ENCODE results near the gene KANSL1. TPM values are rescaled to one million over a fixed set of nuclear protein-coding genes. Genes with fewer than 3 reads are reported as not detected.

KANSL1 gene
- total and polyA plus RNA-seq, 12 donors = 23.2 to 81.2 (median 58.0) TPM

DNA sequence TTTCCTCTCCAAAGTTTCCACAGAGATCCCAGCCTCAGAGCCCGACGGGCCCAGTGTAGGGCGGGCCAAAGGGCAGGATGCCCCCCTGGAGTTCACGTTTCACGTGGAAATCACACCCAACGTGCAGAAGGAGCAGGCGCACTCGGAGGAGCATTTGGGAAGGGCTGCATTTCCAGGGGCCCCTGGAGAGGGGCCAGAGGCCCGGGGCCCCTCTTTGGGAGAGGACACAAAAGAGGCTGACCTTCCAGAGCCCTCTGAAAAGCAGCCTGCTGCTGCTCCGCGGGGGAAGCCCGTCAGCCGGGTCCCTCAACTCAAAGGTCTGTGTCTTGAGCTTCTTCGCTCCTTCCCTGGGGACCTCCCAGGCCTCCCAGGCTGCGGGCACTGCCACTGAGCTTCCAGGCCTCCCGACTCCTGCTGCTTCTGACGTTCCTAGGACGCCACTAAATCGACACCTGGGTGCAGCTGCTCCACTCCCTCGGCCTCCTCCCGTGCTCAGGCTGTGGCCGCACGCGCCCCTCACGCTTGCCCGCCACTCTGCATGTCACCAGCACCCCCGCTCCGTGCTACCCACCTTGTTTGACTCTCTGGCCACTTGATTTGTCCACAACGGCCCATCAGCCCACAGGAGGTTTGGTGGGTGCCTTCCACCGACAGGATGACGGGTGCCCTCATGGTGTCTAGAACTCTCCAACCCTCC is 209.5 kb downstream of the KANSL1 start:
- DNase-seq = no peak

DNA sequence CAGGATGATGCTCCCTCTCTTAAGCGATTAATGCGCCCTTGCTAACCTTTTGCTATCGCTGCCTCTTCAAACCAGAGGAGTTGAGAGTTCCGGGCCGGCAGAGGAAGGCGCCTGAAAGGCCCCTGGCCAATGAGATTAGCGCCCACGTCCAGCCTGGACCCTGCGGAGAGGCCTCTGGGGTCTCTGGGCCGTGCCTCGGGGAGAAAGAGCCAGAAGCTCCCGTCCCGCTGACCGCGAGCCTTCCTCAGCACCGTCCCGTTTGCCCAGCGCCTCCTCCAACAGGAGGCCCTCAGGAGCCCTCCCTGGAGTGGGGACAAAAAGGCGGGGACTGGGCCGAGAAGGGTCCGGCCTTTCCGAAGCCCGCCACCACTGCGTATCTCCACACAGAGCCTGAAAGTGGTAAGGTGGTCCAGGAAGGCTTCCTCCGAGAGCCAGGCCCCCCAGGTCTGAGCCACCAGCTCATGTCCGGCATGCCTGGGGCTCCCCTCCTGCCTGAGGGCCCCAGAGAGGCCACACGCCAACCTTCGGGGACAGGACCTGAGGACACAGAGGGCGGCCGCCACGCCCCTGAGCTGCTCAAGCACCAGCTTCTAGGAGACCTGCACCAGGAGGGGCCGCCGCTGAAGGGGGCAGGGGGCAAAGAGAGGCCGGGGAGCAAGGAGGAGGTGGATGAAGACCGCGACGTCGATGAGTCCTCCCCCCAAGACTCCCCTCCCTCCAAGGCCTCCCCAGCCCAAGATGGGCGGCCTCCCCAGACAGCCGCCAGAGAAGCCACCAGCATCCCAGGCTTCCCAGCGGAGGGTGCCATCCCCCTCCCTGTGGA is 210.2 kb downstream of the KANSL1 start:
- no peaks in the 10 kb centered on the region for H3K36me3 ChIP-seq (replicated peaks in 1 of 2)
- H3K4me1 ChIP-seq (replicated peaks in 1 of 2) = no peaks in the 10 kb centered on the region
- TF ChIP-seq, protein P1, sequence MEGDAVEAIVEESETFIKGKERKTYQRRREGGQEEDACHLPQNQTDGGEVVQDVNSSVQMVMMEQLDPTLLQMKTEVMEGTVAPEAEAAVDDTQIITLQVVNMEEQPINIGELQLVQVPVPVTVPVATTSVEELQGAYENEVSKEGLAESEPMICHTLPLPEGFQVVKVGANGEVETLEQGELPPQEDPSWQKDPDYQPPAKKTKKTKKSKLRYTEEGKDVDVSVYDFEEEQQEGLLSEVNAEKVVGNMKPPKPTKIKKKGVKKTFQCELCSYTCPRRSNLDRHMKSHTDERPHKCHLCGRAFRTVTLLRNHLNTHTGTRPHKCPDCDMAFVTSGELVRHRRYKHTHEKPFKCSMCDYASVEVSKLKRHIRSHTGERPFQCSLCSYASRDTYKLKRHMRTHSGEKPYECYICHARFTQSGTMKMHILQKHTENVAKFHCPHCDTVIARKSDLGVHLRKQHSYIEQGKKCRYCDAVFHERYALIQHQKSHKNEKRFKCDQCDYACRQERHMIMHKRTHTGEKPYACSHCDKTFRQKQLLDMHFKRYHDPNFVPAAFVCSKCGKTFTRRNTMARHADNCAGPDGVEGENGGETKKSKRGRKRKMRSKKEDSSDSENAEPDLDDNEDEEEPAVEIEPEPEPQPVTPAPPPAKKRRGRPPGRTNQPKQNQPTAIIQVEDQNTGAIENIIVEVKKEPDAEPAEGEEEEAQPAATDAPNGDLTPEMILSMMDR (IDR thresholded peaks at IDR 0.05) = no peak
- no peak for TF ChIP-seq POLR2A (IDR thresholded peaks at IDR 0.05)
- intact Hi-C loops (cut with DNase I) = no loop called here
- H3K27ac ChIP-seq = no peak overlapping the region
- WGBS, 4 donors = 85 to 88% (median 87%) methylated on average over 19 to 41 of the region's 41 CpGs
- DNase-seq = no peak
- H3K9me3 ChIP-seq (replicated peaks in 1 of 3) = no peaks in the 10 kb centered on the region
- no peak overlapping the region for H3K4me3 ChIP-seq
- H3K27me3 ChIP-seq = no peaks in the 10 kb centered on the region

More for the DNA sequence above, 209.5 kb downstream of the KANSL1 start:
- H3K4me3 ChIP-seq = no peak overlapping the region
- H3K9me3 ChIP-seq (replicated peaks in 1 of 3) = no peaks in the 10 kb centered on the region
- no peak overlapping the region for H3K27ac ChIP-seq
- 75 to 86% (median 82%) methylated on average over 12 to 31 of the region's 31 CpGs for WGBS, 4 donors
- TF ChIP-seq POLR2A (IDR thresholded peaks at IDR 0.05) = no peak
- TF ChIP-seq, protein P1 (IDR thresholded peaks at IDR 0.05) = no peak
- no peaks in the 10 kb centered on the region for H3K36me3 ChIP-seq (replicated peaks in 1 of 2)
- no peaks in the 10 kb centered on the region for H3K27me3 ChIP-seq
- H3K4me1 ChIP-seq (replicated peaks in 1 of 2) = no peaks in the 10 kb centered on the region
- intact Hi-C loops (cut with DNase I) = no loop called here

DNA sequence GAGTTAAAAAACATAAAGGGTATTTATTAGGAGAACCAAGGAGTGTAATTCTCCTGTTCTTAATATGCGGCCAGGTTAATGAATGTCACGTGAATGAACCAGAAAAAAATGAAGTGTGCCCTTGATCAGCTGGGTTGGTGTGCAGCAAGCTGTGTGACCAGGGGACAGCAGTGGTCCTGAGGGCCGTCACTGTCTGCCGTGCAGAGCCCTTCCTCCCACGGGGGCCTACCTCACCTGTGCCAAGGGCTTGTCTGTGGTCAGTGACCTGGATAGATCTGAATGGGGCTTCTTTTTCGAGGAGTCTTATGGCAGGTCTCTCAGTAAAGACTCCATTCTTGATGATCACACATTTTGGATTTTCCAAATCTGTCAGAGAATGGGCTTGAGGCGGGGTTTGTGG is 211.9 kb downstream of the KANSL1 start:
- H3K27ac ChIP-seq = no peak overlapping the region
- 87 to 90% (median 89%) methylated on average over 7 of the region's 7 CpGs for WGBS, 4 donors
- H3K9me3 ChIP-seq (replicated peaks in 1 of 3) = no peaks in the 10 kb centered on the region
- intact Hi-C loops (cut with DNase I) = no loop called here
- no peaks in the 10 kb centered on the region for H3K36me3 ChIP-seq (replicated peaks in 1 of 2)
- no peak for TF ChIP-seq POLR2A (IDR thresholded peaks at IDR 0.05)
- TF ChIP-seq, protein P1 (IDR thresholded peaks at IDR 0.05) = no peak
- no peaks in the 10 kb centered on the region for H3K27me3 ChIP-seq
- no peaks in the 10 kb centered on the region for H3K4me1 ChIP-seq (replicated peaks in 1 of 2)
- DNase-seq = no peak
- H3K4me3 ChIP-seq = no peak overlapping the region

DNA sequence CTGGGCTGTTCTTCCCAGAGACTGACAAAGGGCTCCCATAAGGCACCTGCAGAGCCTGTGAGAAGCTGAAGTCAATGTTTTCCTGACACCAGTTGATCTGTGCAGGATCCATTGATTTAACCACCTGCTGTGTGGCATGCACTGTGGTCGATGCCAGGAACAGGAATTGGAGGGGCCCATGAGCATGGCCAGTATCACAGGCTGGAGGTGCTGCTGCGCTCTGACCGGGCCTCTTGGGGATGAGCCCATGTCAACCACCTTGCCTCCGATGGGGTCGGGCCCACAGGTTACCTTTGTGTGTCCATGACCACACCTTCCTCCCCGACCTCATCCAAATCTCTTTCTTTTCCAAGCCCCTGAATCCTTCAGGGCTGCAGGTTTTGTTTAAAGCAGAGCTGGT is 212.4 kb downstream of the KANSL1 start:
- Histone ChIP-seq H3K27ac (no peak overlapping the region), H3K27me3 (no peaks in the 10 kb centered on the region), H3K4me1 (replicated peaks in 1 of 2) (no peaks in the 10 kb centered on the region), H3K4me3 (no peak overlapping the region), H3K36me3 (replicated peaks in 1 of 2) (no peaks in the 10 kb centered on the region), H3K9me3 (replicated peaks in 1 of 3) (no peaks in the 10 kb centered on the region)
- TF ChIP-seq, protein P1 (IDR thresholded peaks at IDR 0.05) = no peak
- no peak for TF ChIP-seq POLR2A (IDR thresholded peaks at IDR 0.05)
- WGBS, 4 donors = 81 to 100% (median 93%) methylated on average over 1 to 6 of the region's 6 CpGs
- intact Hi-C loops (cut with DNase I) = no loop called here
- no peak for DNase-seq

Small RNA genes lying within 50 kb of the gene (small RNA-seq; reads per million reads assigned to genes)
- gene RF00019 = 0 reads per million in 2 donors

Other genes with a start within 250 kb of the KANSL1 start
- gene STH, start 194.2 kb downstream of the KANSL1 start, total RNA-seq = not detected
- gene STH, start 194.2 kb downstream of the KANSL1 start, polyA plus RNA-seq = not detected
- 1 to 10 TPM in 6 of 9 donors, under 1 TPM in 3; 0.12 to 2.4 (median 1.5) TPM for gene LRRC37A, start 101.7 kb upstream of the KANSL1 start, total RNA-seq
- 1 to 10 TPM; 1.1 to 4.0 (median 3.8) TPM for gene LRRC37A, start 101.7 kb upstream of the KANSL1 start, polyA plus RNA-seq
- 10 to 100 TPM in 7 of 9 donors, 1 to 10 TPM in 2; 4.4 to 36.0 (median 14.3) TPM for gene ARL17B, start 168.3 kb upstream of the KANSL1 start, total RNA-seq
- gene ARL17B, start 168.3 kb upstream of the KANSL1 start, polyA plus RNA-seq = 10 to 100 TPM; 11.5 to 20.3 (median 16.0) TPM